K562 (cell line): ENCODE results near the gene MXRA7. TPM values are rescaled to one million over a fixed set of nuclear protein-coding genes. Genes with fewer than 3 reads are reported as not detected.

Experiments used
- ATAC-seq: fragments of 200-7000 bp; cut with Tn5 transposase; 3 replicates; pipeline ENCODE4 v1.9.1; 2020; ENCODE audit warnings: moderate library complexity
- BruUV-seq: library from RNA; stranded (reverse); fragments of 400-500 nt; replicated peaks from 2 replicates; lab custom pipeline; 2021; lab: Mats Ljungman, UMichigan
- CTCF ChIA-PET: fragments of 300-600 bp; formaldehyde crosslinking; extraction: SDS; loops from one replicate; lab custom pipeline; 2021; ENCODE audit warnings: low intra/inter-chr PET ratio; lab: Yijun Ruan, JAX
- POLR2A ChIA-PET: fragments of 300-600, 350-650 bp; sonication (Branson Sonifier 250); formaldehyde crosslinking; extraction: SDS; loops from one replicate; lab custom pipeline; 2021; ENCODE audit warnings: antibody characterized with exemption, inconsistent platforms; lab: Yijun Ruan, JAX
- DNase-seq, 4 experiments: peaks; one replicate each; pipeline versions ENCODE4 v3.0.0 to v3.0.0-alpha.2; 2011 to 2018; ENCODE audit warnings: low spot score in 3 of 4, mixed read lengths in 3 of 4; ENCODE audit errors: extremely low read depth in 1 of 4
- FAIRE-seq: peaks from 2 replicates; lab custom pipeline; 2011; peaks lifted over from hg19 to GRCh38; lab: Jason Lieb, UNC
- H2AFZ ChIP-seq: 2 replicates; pipeline ENCODE4 v1.6.0; 2011; ENCODE audit warnings: low read depth, low read length, control low read depth, inconsistent platforms
- H3K27ac ChIP-seq: fragments of 200-600 bp; 3 replicates; pipeline ENCODE4 v1.8.0; 2011; ENCODE audit warnings: low read depth, mild to moderate bottlenecking, control low read depth, inconsistent platforms, low read length, moderate library complexity, mixed read lengths; ENCODE audit errors: extremely low read depth
- H3K27me3 ChIP-seq, 2 experiments: fragments of 300-600 bp in 1 of 2; 2 replicates in 1 of 2; 3 replicates in 1 of 2; pipeline versions ENCODE4 v1.6.0 to v1.8.0; 2011; ENCODE audit warnings: inconsistent platforms in 2 of 2, low read length in 2 of 2, mild to moderate bottlenecking in 1 of 2, mixed read lengths in 1 of 2, moderate library complexity in 1 of 2; ENCODE audit not compliant: control insufficient read depth in 2 of 2, insufficient read depth in 2 of 2
- H3K36me3 ChIP-seq: fragments of 300-600 bp; 3 replicates; pipeline ENCODE4 v1.8.0; 2011; ENCODE audit warnings: mild to moderate bottlenecking, low read length, inconsistent platforms; ENCODE audit not compliant: control insufficient read depth, insufficient read depth
- H3K4me1 ChIP-seq, 2 experiments: fragments of 200-600 bp in 1 of 2; replicated peaks in 1 of 2; 2 replicates in 1 of 2; 3 replicates in 1 of 2; pipeline versions ENCODE4 v1.5.1 to v1.8.0; 2011; ENCODE audit warnings: inconsistent platforms in 2 of 2, low read length in 2 of 2, mild to moderate bottlenecking in 1 of 2, mixed read lengths in 1 of 2, moderate library complexity in 1 of 2; ENCODE audit not compliant: control insufficient read depth in 2 of 2, insufficient read depth in 2 of 2
- H3K4me2 ChIP-seq: 2 replicates; pipeline ENCODE4 v1.6.1; 2011; ENCODE audit warnings: low read length, control low read depth, inconsistent platforms, mixed read lengths; ENCODE audit not compliant: insufficient read depth
- H3K4me3 ChIP-seq: fragments of 200-600 bp; sonication (generic), shearing (Covaris generic); 2 replicates; pipeline ENCODE4 v1.5.1; 2016; ENCODE audit warnings: control low read depth, inconsistent platforms
- H3K79me2 ChIP-seq: fragments of 200-600 bp; 3 replicates; pipeline ENCODE4 v1.8.0; 2011; ENCODE audit warnings: low read length, inconsistent platforms; ENCODE audit not compliant: control insufficient read depth, insufficient read depth
- H3K9ac ChIP-seq, 2 experiments: 2 replicates each; pipeline versions ENCODE4 v1.6.0 to v1.6.1; 2011; ENCODE audit warnings: low read depth in 2 of 2, low read length in 2 of 2, control low read depth in 1 of 2, inconsistent platforms in 1 of 2, mild to moderate bottlenecking in 1 of 2, mixed read lengths in 1 of 2; ENCODE audit not compliant: insufficient read depth in 1 of 2
- H3K9me1 ChIP-seq: one replicate; pipeline ENCODE4 v1.6.0; 2011; ENCODE audit warnings: inconsistent platforms, mild to moderate bottlenecking, low read length, moderate library complexity; ENCODE audit not compliant: control insufficient read depth, insufficient read depth
- H3K9me3 ChIP-seq: replicated peaks from 2 replicates; pipeline ENCODE4 v1.5.1; 2011; ENCODE audit warnings: low read depth, low read length, inconsistent platforms; ENCODE audit not compliant: control insufficient read depth, insufficient read depth
- H4K20me1 ChIP-seq: replicated peaks from 2 replicates; pipeline ENCODE4 v1.6.1; 2011; ENCODE audit warnings: low read length, inconsistent platforms, mixed read lengths; ENCODE audit not compliant: control insufficient read depth, insufficient read depth
- DPF2 ChIP-seq: fragments of 450-650 bp; IDR thresholded peaks from 2 replicates; pipeline ENCODE4 v1.6.1; 2016
- LEF1 ChIP-seq: fragments of 450-650 bp; IDR thresholded peaks from 2 replicates; pipeline ENCODE4 v1.6.1; 2016; ENCODE audit warnings: mild to moderate bottlenecking
- MTF1 ChIP-seq: fragments of 250-450 bp; sonication (Bioruptor Pico); IDR thresholded peaks from 2 replicates; pipeline ENCODE4 v1.9.0; 2021; ENCODE audit warnings: moderate library complexity, mild to moderate bottlenecking, inconsistent platforms, borderline replicate concordance
- NCOA1 ChIP-seq: fragments of 450-650 bp; IDR thresholded peaks from 2 replicates; pipeline ENCODE4 v1.6.1; 2016; ENCODE audit warnings: low read depth
- NCOA2 ChIP-seq, 2 experiments: fragments of 450-650 bp; IDR thresholded peaks; 2 replicates each; pipeline ENCODE4 v1.6.1; 2018; ENCODE audit warnings: mild to moderate bottlenecking in 2 of 2, moderate library complexity in 1 of 2; ENCODE audit not compliant: partially characterized antibody in 2 of 2
- NR4A1 ChIP-seq, 2 experiments: fragments of 250-450 bp in 1 of 2; fragments of 450-650 bp in 1 of 2; sonication (Bioruptor Pico) in 1 of 2; IDR thresholded peaks; 2 replicates each; pipeline versions ENCODE4 v1.4.0 to v1.6.1; 2016 to 2020; ENCODE audit warnings: mild to moderate bottlenecking in 2 of 2, missing compliant biosample characterization in 1 of 2, missing genetic modification characterization in 1 of 2, moderate library complexity in 1 of 2
- RCOR1 ChIP-seq, 2 experiments: IDR thresholded peaks; 2 replicates each; pipeline ENCODE4 v1.6.1; 2012; ENCODE audit warnings: low read depth in 2 of 2, low read length in 2 of 2, borderline replicate concordance in 1 of 2, improper control_type of control experiment in 1 of 2
- SMAD3 ChIP-seq: fragments of 450-650 bp; formaldehyde crosslinking; conservative IDR thresholded peaks from 2 replicates; pipeline ENCODE4 v1.4.0; 2020; ENCODE audit warnings: mild to moderate bottlenecking
- STAT5B ChIP-seq: fragments of 250-450 bp; sonication (Bioruptor Pico); IDR thresholded peaks from 2 replicates; pipeline ENCODE4 v1.8.0; 2021; ENCODE audit warnings: mild to moderate bottlenecking, inconsistent platforms
- TSC22D4 ChIP-seq: fragments of 450-650 bp; IDR thresholded peaks from 2 replicates; pipeline ENCODE4 v1.6.1; 2016; ENCODE audit warnings: missing genetic modification characterization, missing biosample characterization, control low read depth
- ZNF780A ChIP-seq: fragments of 250-450 bp; sonication (Bioruptor Pico); IDR thresholded peaks from 2 replicates; pipeline ENCODE4 v1.5.0; 2021; ENCODE audit warnings: mild to moderate bottlenecking
- WGBS: fragments of 100-300 bp; shearing (Covaris generic); methylation state at CpG from one replicate; pipeline ENCODE4 v1.1.6; 2016; ENCODE audit warnings: low coverage, mixed read lengths; ENCODE audit not compliant: insufficient coverage; ENCODE audit errors: missing lambda C conversion rate; 5-methylcytosine and 5-hydroxymethylcytosine counted together
- in situ Hi-C: fragments of 300-500 bp; cut with MboI; formaldehyde crosslinking; loops from 4 replicates; pipeline ENCODE4 v1.15.0; 2018; ENCODE audit warnings: inconsistent platforms, mixed read lengths
- intact Hi-C: fragments of 100-400 bp; cut with micrococcal nuclease; formaldehyde crosslinking; loops from 2 replicates; pipeline ENCODE4 v1.14.2; 2022
- polyA plus RNA-seq, 8 experiments: library from polyadenylated mRNA; depleted of rRNA in 4 of 8; stranded (reverse) in 5 of 8; unstranded in 3 of 8; fragments of >200 nt; fragmentation: Nextera tagmentation in 2 of 8; fragmentation: Illumina TruSeq in 1 of 8; extraction: Ambion mirVana in 2 of 8; extraction: Trizol in 1 of 8; gene quantifications; 2 replicates each; pipeline versions ENCODE4 v1.2.1 to v1.2.3, GENCODE V29; 2011 to 2014; ENCODE audit warnings: inconsistent platforms in 1 of 8, missing spikeins in 1 of 8
- total RNA-seq, 7 experiments: library from RNA; depleted of rRNA in 6 of 7; stranded (reverse); fragments of >200 nt in 6 of 7; fragmentation: Illumina TruSeq in 2 of 7; extraction: Trizol in 2 of 7; gene quantifications; 2 replicates each; pipeline versions ENCODE4 v1.2.1 to v1.2.3, GENCODE V29; 2011 to 2021; ENCODE audit warnings: low replicate concordance in 1 of 7
- TF ChIP-seq, protein P1 (sequence below): fragments of 450-650 bp; IDR thresholded peaks from 2 replicates; pipeline ENCODE4 v1.6.1; 2016; ENCODE audit warnings: mild to moderate bottlenecking, moderate library complexity

MXRA7 gene
- total and polyA plus RNA-seq, 9 of the 15 experiments (the other 6 are each of a cell fraction or from before 2014, with no cell fraction given), result 2.6 to 38.4 (median 14.3) TPM

DNA sequence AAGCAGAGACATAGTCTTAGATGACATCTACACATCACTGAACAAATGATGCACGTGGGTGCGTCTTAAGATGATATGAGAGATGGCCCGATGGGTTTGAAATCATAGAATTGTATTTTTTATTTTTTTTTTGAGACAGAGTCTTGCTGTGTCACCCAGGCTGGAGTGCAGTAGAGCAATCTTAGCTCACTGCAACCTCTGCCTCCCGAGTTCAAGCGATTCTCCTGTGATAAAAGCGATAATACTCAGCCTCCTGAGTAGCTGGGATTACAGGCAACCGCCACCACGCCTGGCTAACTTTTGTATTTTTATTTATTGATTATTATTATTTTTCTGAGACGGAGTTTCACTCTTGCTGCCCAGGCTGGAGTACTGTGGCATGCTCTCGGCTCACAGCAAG is 72.5 kb downstream of the MXRA7 start:
- WGBS, result 32% methylated on average over 10 of the region's 10 CpGs
- peak in 1 of 4 experiments; percentile 38 for DNase-seq
- no peaks in the 10 kb centered on the region for H4K20me1 ChIP-seq
- intact Hi-C loops (loop anchor here (5.0 kb wide), 1 partner anchor 34 kb away; no protein-coding TSS in a partner anchor), in situ Hi-C loops (no loop called here)
- CTCF ChIA-PET, result no interaction called here
- peaks cover 42% of the 10 kb centered on the region for H3K36me3 ChIP-seq
- POLR2A ChIA-PET, result interaction anchor here (0.6 to 2.1 kb wide), 8 partner anchors 13 to 89 kb away, joined by 3 to 7 read pairs (median 4); no protein-coding TSS in a partner anchor
- no TSS peak for BruUV-seq
- H3K79me2 ChIP-seq, result peaks cover 79% of the 10 kb centered on the region
- no peaks in the 10 kb centered on the region for H3K9me3 ChIP-seq
- no peak overlapping the region for H3K4me3 ChIP-seq
- no peak for ATAC-seq
- H2AFZ ChIP-seq, result no peak overlapping the region
- H3K4me2 ChIP-seq, result 0 out of 2 replicates have a peak overlapping the region, but pooled peaks have one; percentile 99
- H3K4me1 ChIP-seq, result peaks cover 32 to 38% of the 10 kb centered on the region in 2 experiments; a peak in 4 of 5 replicates
- no peaks in the 10 kb centered on the region for H3K9me1 ChIP-seq
- no peak for FAIRE-seq
- H3K9ac ChIP-seq, result peak overlapping the region; percentile 62 to 90; a peak in 2 of 4 replicates
- H3K27ac ChIP-seq, result no peak overlapping the region
- H3K27me3 ChIP-seq, result no peaks in the 10 kb centered on the region
- no peak for TF ChIP-seq STAT5B (CRISPR knock-in tag)
- no peak for TF ChIP-seq NCOA2 (IDR thresholded peaks at IDR 0.05; ENCODE audit: partially characterized antibody in 2 of 2)
- TF ChIP-seq, protein P1, sequence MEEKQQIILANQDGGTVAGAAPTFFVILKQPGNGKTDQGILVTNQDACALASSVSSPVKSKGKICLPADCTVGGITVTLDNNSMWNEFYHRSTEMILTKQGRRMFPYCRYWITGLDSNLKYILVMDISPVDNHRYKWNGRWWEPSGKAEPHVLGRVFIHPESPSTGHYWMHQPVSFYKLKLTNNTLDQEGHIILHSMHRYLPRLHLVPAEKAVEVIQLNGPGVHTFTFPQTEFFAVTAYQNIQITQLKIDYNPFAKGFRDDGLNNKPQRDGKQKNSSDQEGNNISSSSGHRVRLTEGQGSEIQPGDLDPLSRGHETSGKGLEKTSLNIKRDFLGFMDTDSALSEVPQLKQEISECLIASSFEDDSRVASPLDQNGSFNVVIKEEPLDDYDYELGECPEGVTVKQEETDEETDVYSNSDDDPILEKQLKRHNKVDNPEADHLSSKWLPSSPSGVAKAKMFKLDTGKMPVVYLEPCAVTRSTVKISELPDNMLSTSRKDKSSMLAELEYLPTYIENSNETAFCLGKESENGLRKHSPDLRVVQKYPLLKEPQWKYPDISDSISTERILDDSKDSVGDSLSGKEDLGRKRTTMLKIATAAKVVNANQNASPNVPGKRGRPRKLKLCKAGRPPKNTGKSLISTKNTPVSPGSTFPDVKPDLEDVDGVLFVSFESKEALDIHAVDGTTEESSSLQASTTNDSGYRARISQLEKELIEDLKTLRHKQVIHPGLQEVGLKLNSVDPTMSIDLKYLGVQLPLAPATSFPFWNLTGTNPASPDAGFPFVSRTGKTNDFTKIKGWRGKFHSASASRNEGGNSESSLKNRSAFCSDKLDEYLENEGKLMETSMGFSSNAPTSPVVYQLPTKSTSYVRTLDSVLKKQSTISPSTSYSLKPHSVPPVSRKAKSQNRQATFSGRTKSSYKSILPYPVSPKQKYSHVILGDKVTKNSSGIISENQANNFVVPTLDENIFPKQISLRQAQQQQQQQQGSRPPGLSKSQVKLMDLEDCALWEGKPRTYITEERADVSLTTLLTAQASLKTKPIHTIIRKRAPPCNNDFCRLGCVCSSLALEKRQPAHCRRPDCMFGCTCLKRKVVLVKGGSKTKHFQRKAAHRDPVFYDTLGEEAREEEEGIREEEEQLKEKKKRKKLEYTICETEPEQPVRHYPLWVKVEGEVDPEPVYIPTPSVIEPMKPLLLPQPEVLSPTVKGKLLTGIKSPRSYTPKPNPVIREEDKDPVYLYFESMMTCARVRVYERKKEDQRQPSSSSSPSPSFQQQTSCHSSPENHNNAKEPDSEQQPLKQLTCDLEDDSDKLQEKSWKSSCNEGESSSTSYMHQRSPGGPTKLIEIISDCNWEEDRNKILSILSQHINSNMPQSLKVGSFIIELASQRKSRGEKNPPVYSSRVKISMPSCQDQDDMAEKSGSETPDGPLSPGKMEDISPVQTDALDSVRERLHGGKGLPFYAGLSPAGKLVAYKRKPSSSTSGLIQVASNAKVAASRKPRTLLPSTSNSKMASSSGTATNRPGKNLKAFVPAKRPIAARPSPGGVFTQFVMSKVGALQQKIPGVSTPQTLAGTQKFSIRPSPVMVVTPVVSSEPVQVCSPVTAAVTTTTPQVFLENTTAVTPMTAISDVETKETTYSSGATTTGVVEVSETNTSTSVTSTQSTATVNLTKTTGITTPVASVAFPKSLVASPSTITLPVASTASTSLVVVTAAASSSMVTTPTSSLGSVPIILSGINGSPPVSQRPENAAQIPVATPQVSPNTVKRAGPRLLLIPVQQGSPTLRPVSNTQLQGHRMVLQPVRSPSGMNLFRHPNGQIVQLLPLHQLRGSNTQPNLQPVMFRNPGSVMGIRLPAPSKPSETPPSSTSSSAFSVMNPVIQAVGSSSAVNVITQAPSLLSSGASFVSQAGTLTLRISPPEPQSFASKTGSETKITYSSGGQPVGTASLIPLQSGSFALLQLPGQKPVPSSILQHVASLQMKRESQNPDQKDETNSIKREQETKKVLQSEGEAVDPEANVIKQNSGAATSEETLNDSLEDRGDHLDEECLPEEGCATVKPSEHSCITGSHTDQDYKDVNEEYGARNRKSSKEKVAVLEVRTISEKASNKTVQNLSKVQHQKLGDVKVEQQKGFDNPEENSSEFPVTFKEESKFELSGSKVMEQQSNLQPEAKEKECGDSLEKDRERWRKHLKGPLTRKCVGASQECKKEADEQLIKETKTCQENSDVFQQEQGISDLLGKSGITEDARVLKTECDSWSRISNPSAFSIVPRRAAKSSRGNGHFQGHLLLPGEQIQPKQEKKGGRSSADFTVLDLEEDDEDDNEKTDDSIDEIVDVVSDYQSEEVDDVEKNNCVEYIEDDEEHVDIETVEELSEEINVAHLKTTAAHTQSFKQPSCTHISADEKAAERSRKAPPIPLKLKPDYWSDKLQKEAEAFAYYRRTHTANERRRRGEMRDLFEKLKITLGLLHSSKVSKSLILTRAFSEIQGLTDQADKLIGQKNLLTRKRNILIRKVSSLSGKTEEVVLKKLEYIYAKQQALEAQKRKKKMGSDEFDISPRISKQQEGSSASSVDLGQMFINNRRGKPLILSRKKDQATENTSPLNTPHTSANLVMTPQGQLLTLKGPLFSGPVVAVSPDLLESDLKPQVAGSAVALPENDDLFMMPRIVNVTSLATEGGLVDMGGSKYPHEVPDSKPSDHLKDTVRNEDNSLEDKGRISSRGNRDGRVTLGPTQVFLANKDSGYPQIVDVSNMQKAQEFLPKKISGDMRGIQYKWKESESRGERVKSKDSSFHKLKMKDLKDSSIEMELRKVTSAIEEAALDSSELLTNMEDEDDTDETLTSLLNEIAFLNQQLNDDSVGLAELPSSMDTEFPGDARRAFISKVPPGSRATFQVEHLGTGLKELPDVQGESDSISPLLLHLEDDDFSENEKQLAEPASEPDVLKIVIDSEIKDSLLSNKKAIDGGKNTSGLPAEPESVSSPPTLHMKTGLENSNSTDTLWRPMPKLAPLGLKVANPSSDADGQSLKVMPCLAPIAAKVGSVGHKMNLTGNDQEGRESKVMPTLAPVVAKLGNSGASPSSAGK, result no peak
- TF ChIP-seq RCOR1 (IDR thresholded peaks at IDR 0.05; ENCODE audit: borderline replicate concordance in 1 of 2, low read depth in 2 of 2, low read length in 2 of 2), result peak in 1 of 2 experiments; percentile 54; a peak in 1 of 4 replicates
- no peak for TF ChIP-seq SMAD3
- no peak for TF ChIP-seq TSC22D4 (tag)
- no peak for TF ChIP-seq MTF1 (CRISPR knock-in tag)
- no peak for TF ChIP-seq ZNF780A (CRISPR knock-in tag)
- TF ChIP-seq LEF1, result no peak
- no peak for TF ChIP-seq NCOA1
- TF ChIP-seq NR4A1 (CRISPR knock-in tag; IDR thresholded peaks at IDR 0.05), result no peak
- no peak for TF ChIP-seq NR4A1 (tag; IDR thresholded peaks at IDR 0.05)
- peak; percentile 36; the same call in 1 of the 2 replicates for TF ChIP-seq DPF2
